H1 (cell line): ENCODE results near the gene DIDO1. TPM values are rescaled to one million over a fixed set of nuclear protein-coding genes. Genes with fewer than 3 reads are reported as not detected.

Experiments
- TEAD4 ChIP-seq: IDR thresholded peaks from 2 replicates; pipeline ENCODE4 v1.6.1; 2012; ENCODE audit warnings: low read depth, low read length, inconsistent platforms, mixed read lengths
- polyA plus RNA-seq, 7 experiments: library from polyadenylated mRNA; depleted of rRNA in 3 of 7; stranded (reverse) in 5 of 7; unstranded in 2 of 7; fragments of >200 nt in 5 of 7; fragments of 200-250 nt in 2 of 7; gene quantifications; 1 replicate in 5 of 7; 2 replicates in 1 of 7; 4 replicates in 1 of 7; pipeline versions ENCODE4 v1.2.1 to v1.2.3, GENCODE V29; 2011 to 2013; ENCODE audit warnings: missing spikeins in 2 of 7, mixed read lengths in 2 of 7
- total RNA-seq: library from RNA; stranded (reverse); fragmentation: NEBNext Ultra II Directional; extraction: Animal tissue kit (Norgen Biotek cat#: 25700); gene quantifications from 2 replicates; pipeline ENCODE4 v1.2.1, GENCODE V29; 2021

The DIDO1 gene
- total and polyA plus RNA-seq, 2 of the 8 experiments (the other 6 are each of a cell fraction or from before 2014, with no cell fraction given), result 53.6 to 82.8 TPM

DNA sequence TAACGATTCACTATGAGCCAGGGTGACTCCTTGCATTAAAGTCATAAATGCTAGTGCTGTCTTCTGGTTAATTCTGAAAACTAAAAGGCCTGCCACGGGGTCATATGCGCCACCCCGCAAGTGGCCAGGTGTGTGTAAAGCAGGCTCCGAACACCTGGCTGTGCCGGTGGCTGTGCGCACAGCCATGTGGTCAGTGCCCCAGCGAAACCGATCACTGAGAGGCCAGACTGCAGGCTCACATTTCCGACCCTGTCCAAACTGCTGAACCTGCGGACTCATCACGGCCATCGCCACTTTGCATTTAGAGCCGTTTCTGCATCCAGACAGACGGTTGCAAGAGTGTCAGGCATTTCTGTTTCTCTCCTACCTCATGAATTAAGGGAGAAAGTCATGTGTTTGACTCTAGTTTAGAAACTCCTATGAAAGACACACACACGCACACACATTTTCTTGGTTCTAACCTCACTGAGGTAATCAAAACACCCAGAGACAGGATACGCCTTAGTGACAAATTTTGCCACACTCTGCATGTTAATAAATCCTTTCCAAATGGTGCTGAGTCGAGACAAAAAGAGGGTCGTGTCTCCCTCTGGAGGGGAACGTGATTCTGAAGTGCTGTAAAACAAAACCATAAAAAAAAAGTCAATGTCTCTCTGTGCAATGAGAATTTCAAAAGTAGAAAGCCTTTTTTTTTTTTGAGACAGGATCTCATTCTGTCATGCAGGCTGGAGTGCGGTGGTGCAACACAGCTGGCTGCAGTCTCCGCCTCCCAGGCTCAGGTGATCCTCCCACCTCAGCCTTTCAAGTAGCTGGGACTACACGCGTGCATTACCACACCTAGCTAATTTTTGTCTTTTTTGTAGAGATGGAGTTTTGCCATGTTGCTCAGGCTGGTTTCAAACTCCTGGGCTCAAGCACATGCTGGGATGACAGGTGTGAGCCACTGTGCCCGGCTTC is 33.7 kb downstream of the DIDO1 start (continued):
- no peak for TF ChIP-seq TEAD4
